OCI-LY3 (cell line): ENCODE results near the gene PALLD.
A peak's percentile ranks its signal among the peaks of the same experiment; 100 is the strongest.

Experiments
- H2AFZ ChIP-seq: fragments of 200-600, 300-600 bp; shearing (Covaris generic); 2 replicates; pipeline ENCODE4 v1.6.0; 2014; ENCODE audit warnings: antibody characterized with exemption, low read depth, low read length
- H3K27ac ChIP-seq: fragments of 200-600, 300-600 bp; sonication (generic); 2 replicates; pipeline ENCODE4 v1.5.1; 2014; ENCODE audit warnings: mild to moderate bottlenecking, low read length, moderate library complexity, mixed read lengths
- H3K27me3 ChIP-seq: fragments of 200-600, 300-600 bp; sonication (generic); 2 replicates; pipeline ENCODE4 v1.6.1; 2014; ENCODE audit warnings: low read depth, low read length, mixed read lengths
- H3K36me3 ChIP-seq: fragments of 200-600, 300-600 bp; sonication (generic); replicated peaks from 2 replicates; pipeline ENCODE3; 2014; ENCODE audit warnings: low read depth, low read length, mixed read lengths
- H3K4me1 ChIP-seq: fragments of 300-600, 200-600 bp; sonication (generic); 2 replicates; pipeline ENCODE4 v1.6.1; 2014; ENCODE audit warnings: low read length, mixed read lengths
- H3K4me2 ChIP-seq: fragments of 200-600, 300-600 bp; sonication (generic); 2 replicates; pipeline ENCODE4 v1.6.1; 2014; ENCODE audit warnings: low read length, mixed read lengths
- H3K4me3 ChIP-seq: fragments of 300-600, 200-600 bp; sonication (generic); 2 replicates; pipeline ENCODE4 v1.5.1; 2014; ENCODE audit warnings: antibody characterized with exemption, mild to moderate bottlenecking, low read length, moderate library complexity
- H3K79me2 ChIP-seq: fragments of 300-600, 200-600 bp; shearing (Covaris generic); 2 replicates; pipeline ENCODE4 v1.6.1; 2014; ENCODE audit warnings: mild to moderate bottlenecking, low read length, mixed read lengths
- H3K9ac ChIP-seq: fragments of 300-600, 200-600 bp; shearing (Covaris generic); 2 replicates; pipeline ENCODE4 v1.6.0; 2014; ENCODE audit warnings: mild to moderate bottlenecking, low read length, moderate library complexity
- H3K9me3 ChIP-seq: fragments of 200-600, 300-600 bp; shearing (Covaris generic); 2 replicates; pipeline ENCODE4 v1.6.1; 2014; ENCODE audit warnings: low read length, mixed read lengths; ENCODE audit not compliant: insufficient read depth
- H4K20me1 ChIP-seq: fragments of 200-600, 300-600 bp; sonication (generic); 2 replicates; pipeline ENCODE4 v1.6.1; 2016; ENCODE audit warnings: low read length, mixed read lengths; ENCODE audit not compliant: insufficient read depth
- EZH2phosphoT487 ChIP-seq: fragments of 200-600 bp; shearing (Covaris generic); IDR thresholded peaks from 2 replicates; pipeline ENCODE4 v1.6.1; 2018; ENCODE audit warnings: antibody characterized with exemption, mixed run types, low read depth
- TF ChIP-seq, protein P1 (sequence below): fragments of 200-600, 300-600 bp; sonication (generic); IDR thresholded peaks from 2 replicates; pipeline ENCODE4 v1.5.1; 2014; ENCODE audit warnings: antibody characterized with exemption, low read length, low read depth

PALLD gene

GRCh38 chr4:168722391-168722790 lies 225.5 kb downstream of the PALLD start:
- no peaks in the 10 kb centered on the region for H3K36me3 ChIP-seq
- no peaks in the 10 kb centered on the region for H4K20me1 ChIP-seq
- H3K9me3 ChIP-seq: 0 out of 2 replicates have a peak, but pooled peaks cover 3% of the 10 kb centered on the region
- H3K79me2 ChIP-seq: no peaks in the 10 kb centered on the region
- H3K27me3 ChIP-seq: peaks cover 36% of the 10 kb centered on the region
- peaks cover 37% of the 10 kb centered on the region for H3K4me1 ChIP-seq
- no peak overlapping the region for H3K27ac ChIP-seq
- H3K4me3 ChIP-seq: no peak overlapping the region
- TF ChIP-seq EZH2phosphoT487: no peak
- TF ChIP-seq, protein P1, sequence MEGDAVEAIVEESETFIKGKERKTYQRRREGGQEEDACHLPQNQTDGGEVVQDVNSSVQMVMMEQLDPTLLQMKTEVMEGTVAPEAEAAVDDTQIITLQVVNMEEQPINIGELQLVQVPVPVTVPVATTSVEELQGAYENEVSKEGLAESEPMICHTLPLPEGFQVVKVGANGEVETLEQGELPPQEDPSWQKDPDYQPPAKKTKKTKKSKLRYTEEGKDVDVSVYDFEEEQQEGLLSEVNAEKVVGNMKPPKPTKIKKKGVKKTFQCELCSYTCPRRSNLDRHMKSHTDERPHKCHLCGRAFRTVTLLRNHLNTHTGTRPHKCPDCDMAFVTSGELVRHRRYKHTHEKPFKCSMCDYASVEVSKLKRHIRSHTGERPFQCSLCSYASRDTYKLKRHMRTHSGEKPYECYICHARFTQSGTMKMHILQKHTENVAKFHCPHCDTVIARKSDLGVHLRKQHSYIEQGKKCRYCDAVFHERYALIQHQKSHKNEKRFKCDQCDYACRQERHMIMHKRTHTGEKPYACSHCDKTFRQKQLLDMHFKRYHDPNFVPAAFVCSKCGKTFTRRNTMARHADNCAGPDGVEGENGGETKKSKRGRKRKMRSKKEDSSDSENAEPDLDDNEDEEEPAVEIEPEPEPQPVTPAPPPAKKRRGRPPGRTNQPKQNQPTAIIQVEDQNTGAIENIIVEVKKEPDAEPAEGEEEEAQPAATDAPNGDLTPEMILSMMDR: no peak
- no peak overlapping the region for H3K9ac ChIP-seq
- H3K4me2 ChIP-seq: peak overlapping the region; percentile 29
- H2AFZ ChIP-seq: no peak overlapping the region

- H3K36me3 ChIP-seq: no peaks in the 10 kb centered on the region
- no peak overlapping the region for H3K4me3 ChIP-seq
- H3K9me3 ChIP-seq: peaks cover 4% of the 10 kb centered on the region; the same call in 1 of the 2 replicates
- H3K4me2 ChIP-seq: peak overlapping the region; percentile 29
- H3K4me1 ChIP-seq: peaks cover 37% of the 10 kb centered on the region
- no peaks in the 10 kb centered on the region for H3K79me2 ChIP-seq
- H4K20me1 ChIP-seq: no peaks in the 10 kb centered on the region
- H2AFZ ChIP-seq: no peak overlapping the region
- peaks cover 36% of the 10 kb centered on the region for H3K27me3 ChIP-seq
- no peak overlapping the region for H3K9ac ChIP-seq
- TF ChIP-seq EZH2phosphoT487: no peak
- TF ChIP-seq, protein P1: peak; percentile 64
- no peak overlapping the region for H3K27ac ChIP-seq
Measured at GRCh38 chr4:168723020-168723419, 226.2 kb downstream of the PALLD start.

DNA sequence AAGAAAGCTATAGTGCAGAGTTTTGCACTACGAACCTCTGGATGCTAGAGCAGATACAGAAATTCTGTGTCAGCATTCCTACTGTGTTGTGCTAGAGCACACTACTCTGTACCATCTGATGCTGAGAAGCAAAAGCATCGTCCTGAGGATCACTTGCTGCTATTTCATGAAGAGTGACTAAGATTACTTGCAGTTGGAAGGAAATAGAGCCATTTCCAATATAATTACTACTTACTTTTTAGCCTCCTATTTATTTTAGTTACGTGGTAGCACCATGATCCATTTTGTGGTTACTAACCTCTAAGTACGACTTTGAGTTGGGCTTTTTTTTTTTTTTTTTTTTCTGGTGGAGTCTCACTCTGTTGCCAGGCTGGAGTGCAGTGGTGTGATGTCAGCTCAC lies 226.7 kb downstream of the PALLD start:
- no peak for TF ChIP-seq EZH2phosphoT487
- TF ChIP-seq, protein P1: no peak
- no peaks in the 10 kb centered on the region for H3K79me2 ChIP-seq
- peaks cover 7% of the 10 kb centered on the region; the same call in 1 of the 2 replicates for H3K9me3 ChIP-seq
- H3K4me2 ChIP-seq: peak overlapping the region; percentile 29
- peaks cover 36% of the 10 kb centered on the region for H3K27me3 ChIP-seq
- H3K4me3 ChIP-seq: no peak overlapping the region
- H2AFZ ChIP-seq: no peak overlapping the region
- peaks cover 37% of the 10 kb centered on the region for H3K4me1 ChIP-seq
- H3K9ac ChIP-seq: no peak overlapping the region
- H4K20me1 ChIP-seq: no peaks in the 10 kb centered on the region
- H3K27ac ChIP-seq: no peak overlapping the region
- H3K36me3 ChIP-seq: no peaks in the 10 kb centered on the region

- H3K36me3 ChIP-seq: no peaks in the 10 kb centered on the region
- peaks cover 7% of the 10 kb centered on the region; the same call in 1 of the 2 replicates for H3K9me3 ChIP-seq
- no peak overlapping the region for H3K4me3 ChIP-seq
- TF ChIP-seq EZH2phosphoT487: no peak
- TF ChIP-seq, protein P1: no peak
- no peaks in the 10 kb centered on the region for H4K20me1 ChIP-seq
- peaks cover 36% of the 10 kb centered on the region for H3K27me3 ChIP-seq
- no peak overlapping the region for H2AFZ ChIP-seq
- H3K9ac ChIP-seq: no peak overlapping the region
- peak overlapping the region; percentile 13 for H3K4me2 ChIP-seq
- H3K27ac ChIP-seq: no peak overlapping the region
- H3K79me2 ChIP-seq: no peaks in the 10 kb centered on the region
- H3K4me1 ChIP-seq: peaks cover 37% of the 10 kb centered on the region
Measured at GRCh38 chr4:168724243-168724642, 227.4 kb downstream of the PALLD start.
